Activated T-cell treated with anti-CD3 and anti-CD28 coated beads, Interleukin-2, amount 50 U/mL, for 1 hour (primary cell): Measurements from ENCODE around the gene PKNOX2.

Source experiments
- DNase-seq: peaks from one replicate; pipeline ENCODE4 v3.0.0-alpha.2; 2020

The PKNOX2 gene

DNA sequence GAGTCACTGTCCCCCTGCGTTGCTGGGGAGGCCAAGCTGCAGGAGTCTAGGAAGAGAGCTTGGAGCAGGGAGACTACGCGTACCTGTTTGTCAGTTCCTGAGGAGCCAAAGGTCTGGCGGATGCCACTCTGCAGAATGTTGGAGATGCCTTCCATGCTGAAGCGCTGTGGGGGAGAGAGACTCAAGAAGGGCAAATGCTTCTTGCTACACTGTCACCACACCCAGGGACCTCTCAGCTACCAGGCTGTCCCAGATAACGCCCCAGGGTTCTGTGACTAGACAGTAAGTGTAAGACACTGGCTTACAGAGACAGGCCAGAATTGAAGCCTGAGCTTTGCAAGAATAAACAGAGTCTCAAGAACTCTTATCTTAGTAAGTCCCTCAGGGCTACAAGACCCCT is 289.5 kb downstream of the PKNOX2 start:
- DNase-seq = no peak

DNA sequence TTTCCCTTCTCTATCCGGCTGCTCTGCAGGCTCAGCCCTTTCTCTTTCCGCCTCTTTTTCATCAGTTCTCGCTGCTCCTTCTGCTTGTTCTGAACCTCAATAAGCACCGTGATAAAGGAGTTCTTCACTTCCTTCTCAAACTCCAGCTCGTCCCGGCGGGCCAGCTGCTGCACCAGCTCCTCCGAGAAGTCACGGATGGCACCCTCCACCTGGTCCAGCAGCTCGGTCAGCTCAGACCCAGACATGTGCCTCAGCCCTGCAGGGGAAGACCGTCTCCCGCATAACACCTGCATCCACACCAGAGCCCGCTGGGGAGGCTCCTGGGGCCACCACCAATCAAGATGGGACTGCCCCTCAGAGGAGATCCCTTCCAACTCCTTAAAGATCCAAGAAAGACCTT is 291.3 kb downstream of the PKNOX2 start:
- no peak for DNase-seq

DNA sequence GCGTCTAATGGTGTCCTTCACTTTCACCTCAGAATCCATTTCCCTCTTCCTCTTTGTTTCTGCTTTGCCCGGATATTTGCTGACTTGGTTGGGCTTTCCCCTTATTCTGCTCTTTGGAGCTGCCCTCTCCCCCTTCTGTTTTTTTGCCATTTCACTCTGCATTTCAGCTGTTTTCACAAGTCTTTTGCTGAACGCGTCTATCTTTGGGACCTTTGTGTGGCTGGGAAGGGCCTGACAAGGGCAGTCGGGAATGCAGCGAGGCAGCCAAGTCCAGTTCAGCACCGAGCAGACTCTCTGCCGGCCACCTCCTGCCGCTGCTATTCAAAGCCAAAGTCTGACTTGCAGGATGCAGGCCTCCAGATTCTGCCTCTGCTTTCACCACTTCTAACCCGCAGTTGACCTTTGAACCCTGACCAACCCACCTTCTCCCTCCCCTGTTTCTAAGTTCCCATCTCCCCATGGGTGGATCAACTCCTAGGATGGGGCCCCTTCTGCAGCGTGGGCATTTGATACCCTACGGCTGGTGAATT is 293.3 kb downstream of the PKNOX2 start:
- no peak for DNase-seq

DNA sequence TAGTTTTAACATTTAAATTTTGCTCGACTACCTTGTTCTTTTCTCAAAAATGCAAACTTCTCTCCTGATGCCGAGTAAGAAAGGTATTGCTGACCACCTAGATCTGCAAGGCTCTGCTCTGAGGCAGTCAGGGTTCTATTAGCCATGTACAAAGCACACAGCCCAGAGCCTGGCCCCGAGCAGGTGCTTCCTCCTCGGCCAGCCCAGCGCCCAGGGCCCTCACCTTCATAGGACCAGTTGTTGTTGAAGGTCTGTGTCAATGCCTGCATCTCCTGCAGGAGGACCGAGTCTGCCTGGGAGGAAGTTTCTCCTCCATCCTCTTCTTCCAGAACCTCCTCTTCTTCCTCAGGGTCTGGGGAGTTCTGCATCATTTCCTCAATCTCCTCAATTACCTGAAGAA is 295.7 kb downstream of the PKNOX2 start:
- no peak for DNase-seq

DNA sequence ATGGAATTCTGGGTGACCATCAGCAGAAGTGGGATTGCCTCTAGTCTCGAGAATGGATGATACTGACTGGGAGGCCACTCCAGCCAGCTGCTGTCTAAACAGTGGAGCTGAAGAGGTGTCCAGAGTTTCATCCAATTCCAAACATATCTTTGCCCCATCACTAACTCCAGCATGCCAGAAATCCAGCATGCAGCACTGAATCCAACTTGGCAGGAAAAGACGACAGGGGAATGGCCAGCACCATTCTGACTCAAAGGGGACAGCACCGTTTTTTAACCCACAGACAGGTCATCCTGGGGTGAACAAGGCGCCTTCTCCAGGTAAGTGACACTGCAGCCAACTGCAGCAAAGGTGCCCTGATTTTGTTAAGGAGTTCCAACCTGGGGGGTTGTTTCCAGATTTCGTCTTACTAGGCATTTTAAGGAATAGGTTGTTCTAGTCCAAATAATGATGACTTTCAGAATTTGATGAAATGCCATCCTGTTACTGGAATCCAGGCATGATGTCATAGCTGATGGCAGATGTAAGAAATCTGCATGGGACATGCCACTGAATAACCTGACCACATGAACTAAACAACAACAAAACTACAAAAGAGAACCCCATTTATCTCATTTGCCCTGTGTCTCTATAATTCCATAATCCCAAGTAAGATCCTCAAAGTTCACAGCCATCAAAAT is 299.2 kb downstream of the PKNOX2 start:
- DNase-seq = no peak

DNA sequence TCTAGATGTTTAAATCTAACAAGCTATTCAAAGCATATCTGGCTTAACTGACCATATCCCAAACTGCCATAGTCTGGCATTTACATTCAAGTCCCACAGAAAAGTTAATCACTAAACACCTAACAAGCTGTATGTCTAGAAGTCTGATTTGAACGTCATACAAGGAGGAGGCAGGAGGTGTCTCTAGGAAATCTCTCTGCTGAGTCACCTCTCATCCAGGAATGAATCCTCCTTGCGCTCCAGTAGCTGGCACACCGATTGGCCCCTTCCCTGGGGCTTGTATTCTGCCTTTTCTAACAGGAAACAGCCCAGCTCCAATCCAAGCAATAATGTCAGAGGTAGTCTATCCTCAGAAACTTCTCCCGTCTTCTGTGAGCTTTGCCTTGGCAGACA is 299.7 kb downstream of the PKNOX2 start:
- DNase-seq = no peak

DNA sequence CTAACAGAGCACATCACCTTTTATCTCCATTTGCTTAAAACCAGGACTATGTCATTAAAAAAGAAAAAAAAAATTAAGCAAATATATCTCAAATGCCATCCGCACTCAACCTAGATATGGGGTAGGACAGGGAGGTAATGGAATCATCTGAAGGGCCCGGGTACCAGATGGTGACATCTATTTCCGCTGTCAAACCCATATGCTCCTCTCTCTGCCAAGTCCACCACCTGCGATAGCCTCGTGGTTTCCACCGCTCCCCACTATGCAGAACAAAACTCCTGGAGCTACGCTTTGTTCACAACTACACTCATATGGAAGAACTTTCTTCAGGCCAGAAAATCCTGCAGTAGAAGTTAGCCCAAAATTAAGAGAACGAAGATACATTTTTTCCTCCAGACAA is 300.1 kb downstream of the PKNOX2 start:
- DNase-seq = no peak

DNA sequence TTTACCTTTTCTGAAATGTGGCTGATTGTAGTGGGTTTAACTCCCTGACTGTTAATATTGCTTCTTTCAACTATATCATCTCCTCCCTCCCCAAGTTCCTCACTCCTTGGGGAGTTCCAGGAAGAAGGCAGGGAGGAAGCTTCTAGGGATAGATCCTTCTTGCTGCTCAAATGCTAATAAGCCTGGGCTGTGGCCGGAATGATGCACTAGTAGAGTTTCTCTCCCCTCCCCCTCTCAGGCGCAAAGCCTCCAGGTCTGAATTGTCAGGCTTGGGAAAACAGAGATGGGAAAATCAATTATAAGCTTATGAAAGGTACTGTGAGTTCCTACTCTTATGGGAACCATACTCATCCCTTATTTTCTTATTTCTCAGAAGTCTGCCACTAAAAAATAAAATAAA is 300.7 kb downstream of the PKNOX2 start:
- no peak for DNase-seq

DNA sequence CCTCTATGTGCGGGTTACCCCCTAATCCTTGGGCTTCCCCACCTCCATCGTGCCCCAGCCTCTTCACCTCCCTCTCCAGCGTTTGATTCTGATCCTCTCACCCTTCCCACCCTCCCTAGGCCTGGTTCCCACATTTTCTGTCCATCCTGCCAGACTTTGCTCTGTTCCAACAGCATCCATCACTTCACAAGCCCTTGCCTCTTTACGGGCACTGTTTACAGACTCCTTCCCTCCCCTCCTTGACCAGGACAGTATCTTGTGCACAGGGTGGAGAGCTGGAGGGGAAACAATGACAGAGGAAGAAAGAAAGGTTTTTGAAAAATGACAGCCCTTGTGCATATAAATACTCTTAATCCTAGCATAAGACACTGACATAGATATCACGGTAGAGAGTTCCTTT is 301.1 kb downstream of the PKNOX2 start:
- DNase-seq = no peak

DNA sequence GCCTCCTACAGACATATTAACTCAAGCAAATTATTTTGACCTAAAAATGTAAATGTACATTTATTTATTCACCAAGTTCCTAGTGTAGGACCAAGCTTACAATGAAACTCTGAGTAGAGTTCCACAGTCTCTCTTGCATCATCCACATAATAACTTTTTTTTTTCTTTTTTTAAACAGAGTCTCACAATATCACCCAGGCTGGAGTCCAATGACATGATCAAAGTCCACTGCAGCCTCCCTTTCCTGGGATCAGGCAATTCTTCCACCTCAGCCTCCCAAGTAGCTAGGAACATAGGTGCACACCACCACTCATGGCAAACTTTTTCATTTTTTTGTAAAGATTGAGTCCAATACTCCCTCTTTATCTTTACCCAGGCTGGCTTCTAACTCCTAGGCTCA is 303.5 kb downstream of the PKNOX2 start:
- DNase-seq = no peak

DNA sequence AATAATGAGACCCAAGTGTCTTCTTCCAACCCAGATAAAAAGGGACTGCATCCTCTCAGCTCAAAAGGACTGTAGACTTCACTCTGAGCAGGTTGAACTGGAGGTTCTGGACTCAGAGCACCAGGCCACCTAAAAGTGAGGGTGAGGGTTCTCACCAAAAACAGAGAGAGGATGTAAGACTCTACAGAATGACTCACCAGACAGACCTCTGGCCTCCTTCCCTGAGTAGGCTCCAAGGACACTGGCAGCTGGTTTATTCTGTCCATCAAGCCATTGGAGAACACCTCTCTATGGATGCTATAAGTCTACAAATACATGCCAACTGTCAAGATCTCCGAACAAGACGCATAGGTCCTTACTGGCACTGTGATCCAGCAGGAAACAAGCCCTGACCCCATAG is 304.3 kb downstream of the PKNOX2 start:
- DNase-seq = no peak

DNA sequence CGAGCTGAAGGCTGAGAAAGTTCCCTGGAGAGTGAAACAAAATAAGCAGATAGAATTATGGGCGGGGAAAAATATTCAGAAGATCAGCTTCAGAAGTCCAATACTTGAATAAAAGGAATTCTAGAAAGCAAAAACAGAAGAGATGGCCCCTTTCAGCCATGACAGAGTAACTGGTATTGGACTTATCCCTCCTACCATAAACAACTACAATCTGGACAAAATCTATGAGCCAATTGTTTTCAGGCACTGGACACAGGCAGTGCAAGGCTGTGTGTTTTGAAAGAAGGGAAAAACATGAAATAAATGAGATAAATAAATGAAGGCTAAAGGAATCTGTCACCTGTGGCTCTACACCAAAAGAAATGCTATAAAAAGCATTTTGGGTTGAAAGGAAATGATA is 305.8 kb downstream of the PKNOX2 start:
- no peak for DNase-seq

DNA sequence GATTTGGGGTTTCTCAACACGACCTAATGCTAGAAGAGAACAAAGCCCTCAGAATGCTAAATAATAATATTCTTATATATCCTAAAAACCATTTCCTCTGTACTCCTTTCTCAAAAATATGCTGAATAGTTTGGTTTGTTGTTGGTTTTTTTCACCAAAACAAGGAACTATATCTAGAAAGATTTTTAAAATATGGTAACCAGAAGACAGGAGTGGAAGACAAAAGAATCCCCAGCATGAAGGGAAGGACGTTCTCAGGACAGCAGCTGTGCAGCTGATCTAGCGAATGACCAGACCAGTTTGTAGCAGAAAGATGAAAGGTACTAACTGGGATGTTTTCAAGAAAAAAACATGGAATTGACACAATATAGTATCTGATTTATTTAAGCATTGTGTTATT is 312.2 kb downstream of the PKNOX2 start:
- no peak for DNase-seq

DNA sequence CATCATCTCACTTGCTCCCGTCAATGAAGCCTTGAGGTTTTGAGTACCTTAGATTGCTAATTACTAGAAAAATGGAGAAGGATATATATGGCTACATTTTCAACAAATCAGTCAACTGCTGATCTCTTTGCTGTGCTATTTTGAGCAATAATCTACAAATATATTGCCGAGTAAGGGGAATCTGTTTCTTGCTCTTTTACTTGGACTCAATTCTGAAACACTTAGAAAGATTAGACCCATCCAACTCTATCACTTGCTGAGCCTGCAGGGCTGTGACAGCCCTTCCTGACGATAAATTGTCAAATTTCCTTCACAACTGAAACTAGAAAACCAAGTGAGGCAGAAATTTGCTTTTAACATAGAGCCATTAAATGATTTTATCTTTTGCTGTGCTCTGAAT is 314.6 kb downstream of the PKNOX2 start:
- DNase-seq = no peak

DNA sequence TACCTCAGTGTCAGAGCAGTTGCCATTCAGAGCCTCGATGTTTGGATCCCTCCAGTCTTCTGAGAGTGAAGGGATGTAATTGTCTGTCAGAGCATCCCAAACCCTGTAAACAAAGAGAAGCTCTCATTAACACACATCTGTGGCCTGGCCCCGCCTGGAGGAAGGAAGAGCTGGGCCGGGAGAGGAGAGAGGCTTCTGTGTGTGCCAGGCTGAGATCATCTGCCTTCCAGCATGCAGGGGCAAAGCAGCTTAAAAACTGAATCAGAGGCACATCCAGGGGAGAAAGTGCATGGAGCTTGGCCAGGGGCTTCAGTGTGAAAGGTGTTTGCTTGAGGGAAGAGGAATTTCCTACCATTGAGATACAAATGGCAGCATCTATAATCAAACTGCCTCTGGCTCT is 317.0 kb downstream of the PKNOX2 start:
- DNase-seq = no peak
